ENCODE measurements around the gene KLK10.

- no peak for TF ChIP-seq TAF1 (IDR thresholded peaks at IDR 0.05; ENCODE audit: low read depth, low read length)
- no peak for TF ChIP-seq POLR2A (IDR thresholded peaks at IDR 0.05; ENCODE audit: low read depth, low read length)
These were observed 7.8 kb upstream of the KLK10 start for GRCh38 chr19:51027126-51027806.
